ENCODE measurements around the gene FAM83F. TPM values are rescaled to one million over a fixed set of nuclear protein-coding genes. Genes with fewer than 3 reads are reported as not detected.
A peak's percentile ranks its signal among the peaks of the same experiment; 100 is the strongest.

FAM83F gene
- polyA plus RNA-seq, 4 donors = 8.5 to 19.9 (median 14.0) TPM

DNA sequence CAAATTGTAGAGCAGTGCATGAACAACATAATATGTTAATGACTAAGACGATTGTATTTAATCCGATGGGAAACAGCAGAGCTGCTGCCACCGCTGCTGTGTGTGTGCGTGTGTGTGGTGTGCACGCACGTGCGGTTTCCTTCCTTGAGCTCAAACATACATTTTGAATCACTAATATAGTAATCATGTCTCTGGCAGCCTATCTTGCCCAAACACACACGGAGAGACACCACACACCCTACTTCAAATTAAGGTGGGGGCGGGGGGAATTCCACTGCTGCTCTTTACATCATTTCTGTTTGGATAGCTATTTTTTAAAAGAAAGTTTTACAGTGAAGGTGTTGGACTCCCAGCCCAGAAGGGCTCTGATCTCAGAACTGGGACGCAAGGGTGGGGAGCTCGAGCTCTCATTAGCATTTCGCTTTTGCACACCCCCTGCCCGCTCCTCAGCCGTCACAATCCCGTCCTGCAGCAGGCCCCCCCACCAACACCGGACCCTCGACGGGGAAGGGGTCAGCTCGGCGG lies 651 bp upstream of the FAM83F start:
- FAIRE-seq (no peak), DNase-seq (no peak)
- peaks cover 0 to 12% (median 0%) of the 10 kb centered on the region in 3 donors for H3K36me3 ChIP-seq (ENCODE audit: control insufficient read depth in 3 of 3, insufficient read depth in 2 of 3, low read depth in 1 of 3, low read length in 3 of 3)
- 22 to 33% (median 31%) methylated on average over 20 of the region's 20 CpGs for WGBS, 3 donors
- peaks cover 5 to 60% (median 5%) of the 10 kb centered on the region in 3 donors for H3K4me1 ChIP-seq (ENCODE audit: control insufficient read depth in 3 of 3, insufficient read depth in 2 of 3, low read depth in 1 of 3, low read length in 2 of 3)
- H3K27me3 ChIP-seq (ENCODE audit: control insufficient read depth in 3 of 3, insufficient read depth in 3 of 3, low read length in 3 of 3) = peaks cover 0 to 11% (median 2%) of the 10 kb centered on the region in 3 donors
- H3K4me3 ChIP-seq (ENCODE audit: low read depth in 1 of 3, low read length in 3 of 3) = peak overlapping the region; percentile 8 to 84 (median 12)
- no peak overlapping the region for H3K27ac ChIP-seq (ENCODE audit: low read depth in 1 of 3, low read length in 2 of 3)
- H3K9me3 ChIP-seq (ENCODE audit: control insufficient read depth in 2 of 2, insufficient read depth in 1 of 2, low read depth in 1 of 2, low read length in 1 of 2) = no peaks in the 10 kb centered on the region

DNA sequence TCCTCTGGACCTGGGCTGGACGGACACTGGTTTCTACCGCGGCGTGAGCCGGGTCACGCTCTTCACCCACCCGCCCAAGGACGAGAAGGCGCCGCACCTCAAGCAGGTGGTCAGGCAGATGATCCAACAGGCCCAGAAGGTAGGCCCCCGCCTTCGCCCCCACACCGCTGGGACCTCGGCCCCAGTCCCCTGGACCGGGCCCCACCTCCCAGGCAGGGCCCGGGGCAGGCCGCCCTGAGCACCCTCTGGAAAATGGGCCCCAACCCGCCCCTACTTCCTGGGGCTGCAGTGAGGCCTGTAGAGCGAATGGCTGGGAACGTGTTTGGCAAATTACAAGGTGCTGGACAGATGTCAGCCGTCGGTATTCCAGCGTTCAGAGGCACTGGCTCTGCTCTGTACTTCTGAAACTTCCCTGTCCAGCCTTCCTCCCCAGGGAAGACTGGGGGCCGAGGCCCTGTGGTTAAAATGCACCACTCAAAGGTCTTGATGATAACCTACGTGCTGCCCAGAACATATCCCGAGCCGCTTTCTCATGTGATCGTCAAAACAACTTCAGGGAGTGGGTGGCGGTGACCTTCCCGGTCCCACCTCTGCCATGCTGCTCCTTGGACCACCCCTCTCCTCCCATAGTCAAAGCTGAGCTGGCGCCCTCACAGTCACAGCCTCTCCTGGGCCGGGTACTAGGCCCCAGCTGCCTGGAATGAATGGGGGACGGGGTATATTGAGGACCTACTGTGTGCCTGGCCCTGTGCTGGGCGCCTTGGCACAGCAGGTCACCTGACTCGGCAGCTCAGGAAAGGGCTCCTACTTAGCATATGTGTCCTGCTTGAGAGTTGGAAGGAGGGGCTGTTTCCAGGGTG lies 869 bp downstream of the FAM83F start:
- peak; percentile 40 to 73 for DNase-seq
- FAIRE-seq = no peak
- Histone ChIP-seq H3K4me1 (ENCODE audit: control insufficient read depth in 3 of 3, insufficient read depth in 2 of 3, low read depth in 1 of 3, low read length in 2 of 3) (peaks cover 6 to 63% (median 11%) of the 10 kb centered on the region in 3 donors), H3K27ac (ENCODE audit: low read depth in 1 of 3, low read length in 2 of 3) (peak overlapping the region; percentile 64 to 90 (median 68)), H3K36me3 (ENCODE audit: control insufficient read depth in 3 of 3, insufficient read depth in 2 of 3, low read depth in 1 of 3, low read length in 3 of 3) (peaks cover 0 to 20% (median 0%) of the 10 kb centered on the region in 3 donors), H3K9me3 (ENCODE audit: control insufficient read depth in 2 of 2, insufficient read depth in 1 of 2, low read depth in 1 of 2, low read length in 1 of 2) (no peaks in the 10 kb centered on the region), H3K27me3 (ENCODE audit: control insufficient read depth in 3 of 3, insufficient read depth in 3 of 3, low read length in 3 of 3) (peaks cover 0 to 10% (median 2%) of the 10 kb centered on the region in 3 donors), H3K4me3 (ENCODE audit: low read depth in 1 of 3, low read length in 3 of 3) (peak overlapping the region; percentile 65 to 84 (median 69))
- WGBS, 3 donors = 19 to 60% (median 37%) methylated on average over 34 to 35 of the region's 35 CpGs

DNA sequence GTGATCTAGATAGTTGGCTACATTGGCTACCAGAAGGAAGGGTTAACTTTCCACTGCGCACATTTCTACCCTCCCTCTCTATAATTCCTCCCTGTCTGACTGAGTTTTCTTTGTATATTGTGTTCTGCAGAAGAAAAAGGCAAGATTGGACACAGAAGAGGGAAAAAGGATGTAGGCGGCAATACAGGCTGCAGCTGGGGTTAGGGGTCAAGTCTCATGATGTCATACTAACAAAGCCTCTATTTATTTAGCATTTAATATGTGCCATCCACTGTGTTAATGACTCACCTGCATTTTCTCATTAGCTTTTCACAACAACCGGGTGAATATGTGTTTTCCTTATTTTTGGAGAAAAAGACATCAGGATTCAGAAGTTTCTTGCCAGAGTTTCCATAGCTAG lies 2.0 kb downstream of the FAM83F start:
- no peak overlapping the region for H3K27ac ChIP-seq (ENCODE audit: low read depth in 1 of 3, low read length in 2 of 3)
- DNase-seq = peak in 1 of 2 donors; percentile 13
- FAIRE-seq = no peak
- WGBS, 3 donors = 52 to 81% (median 71%) methylated on average over 3 of the region's 3 CpGs
- peaks cover 0 to 25% (median 0%) of the 10 kb centered on the region in 3 donors for H3K36me3 ChIP-seq (ENCODE audit: control insufficient read depth in 3 of 3, insufficient read depth in 2 of 3, low read depth in 1 of 3, low read length in 3 of 3)
- H3K4me1 ChIP-seq (ENCODE audit: control insufficient read depth in 3 of 3, insufficient read depth in 2 of 3, low read depth in 1 of 3, low read length in 2 of 3) = peaks cover 4 to 65% (median 14%) of the 10 kb centered on the region in 3 donors
- peaks cover 0 to 10% (median 2%) of the 10 kb centered on the region in 3 donors for H3K27me3 ChIP-seq (ENCODE audit: control insufficient read depth in 3 of 3, insufficient read depth in 3 of 3, low read length in 3 of 3)
- no peaks in the 10 kb centered on the region for H3K9me3 ChIP-seq (ENCODE audit: control insufficient read depth in 2 of 2, insufficient read depth in 1 of 2, low read depth in 1 of 2, low read length in 1 of 2)
- peak overlapping the region in 1 of 3 donors; percentile 65 for H3K4me3 ChIP-seq (ENCODE audit: low read depth in 1 of 3, low read length in 3 of 3)

DNA sequence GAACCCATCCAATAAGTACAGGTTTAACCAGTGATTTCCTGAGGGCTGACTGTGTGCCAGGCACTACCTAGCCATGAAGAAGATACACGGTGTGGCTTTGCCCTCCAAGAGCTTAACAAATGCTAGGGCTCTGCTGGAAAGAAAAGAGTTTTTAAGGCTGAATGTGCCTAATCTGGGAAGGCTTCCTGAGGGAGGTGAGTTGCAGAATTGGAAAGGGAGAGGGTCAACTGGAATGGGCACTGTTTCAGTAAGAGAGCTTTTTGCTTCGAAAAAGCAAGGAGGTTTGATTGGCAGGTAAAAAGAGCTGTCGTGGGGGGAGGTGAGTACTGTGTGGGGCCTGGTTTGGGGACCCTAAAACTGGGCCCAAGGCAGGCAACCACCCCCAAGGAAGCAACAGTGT lies 2.7 kb downstream of the FAM83F start:
- no peak for DNase-seq
- Histone ChIP-seq H3K4me1 (ENCODE audit: control insufficient read depth in 3 of 3, insufficient read depth in 2 of 3, low read depth in 1 of 3, low read length in 2 of 3) (peaks cover 4 to 68% (median 17%) of the 10 kb centered on the region in 3 donors), H3K4me3 (ENCODE audit: low read depth in 1 of 3, low read length in 3 of 3) (no peak overlapping the region), H3K27me3 (ENCODE audit: control insufficient read depth in 3 of 3, insufficient read depth in 3 of 3, low read length in 3 of 3) (peaks cover 0 to 10% (median 2%) of the 10 kb centered on the region in 3 donors), H3K27ac (ENCODE audit: low read depth in 1 of 3, low read length in 2 of 3) (peak overlapping the region in 1 of 3 donors; percentile 18), H3K9me3 (ENCODE audit: control insufficient read depth in 2 of 2, insufficient read depth in 1 of 2, low read depth in 1 of 2, low read length in 1 of 2) (no peaks in the 10 kb centered on the region), H3K36me3 (ENCODE audit: control insufficient read depth in 3 of 3, insufficient read depth in 2 of 3, low read depth in 1 of 3, low read length in 3 of 3) (peaks cover 0 to 27% (median 0%) of the 10 kb centered on the region in 3 donors)
- WGBS, 3 donors = 80 to 90% (median 85%) methylated on average over 3 of the region's 3 CpGs
- FAIRE-seq = no peak

DNA sequence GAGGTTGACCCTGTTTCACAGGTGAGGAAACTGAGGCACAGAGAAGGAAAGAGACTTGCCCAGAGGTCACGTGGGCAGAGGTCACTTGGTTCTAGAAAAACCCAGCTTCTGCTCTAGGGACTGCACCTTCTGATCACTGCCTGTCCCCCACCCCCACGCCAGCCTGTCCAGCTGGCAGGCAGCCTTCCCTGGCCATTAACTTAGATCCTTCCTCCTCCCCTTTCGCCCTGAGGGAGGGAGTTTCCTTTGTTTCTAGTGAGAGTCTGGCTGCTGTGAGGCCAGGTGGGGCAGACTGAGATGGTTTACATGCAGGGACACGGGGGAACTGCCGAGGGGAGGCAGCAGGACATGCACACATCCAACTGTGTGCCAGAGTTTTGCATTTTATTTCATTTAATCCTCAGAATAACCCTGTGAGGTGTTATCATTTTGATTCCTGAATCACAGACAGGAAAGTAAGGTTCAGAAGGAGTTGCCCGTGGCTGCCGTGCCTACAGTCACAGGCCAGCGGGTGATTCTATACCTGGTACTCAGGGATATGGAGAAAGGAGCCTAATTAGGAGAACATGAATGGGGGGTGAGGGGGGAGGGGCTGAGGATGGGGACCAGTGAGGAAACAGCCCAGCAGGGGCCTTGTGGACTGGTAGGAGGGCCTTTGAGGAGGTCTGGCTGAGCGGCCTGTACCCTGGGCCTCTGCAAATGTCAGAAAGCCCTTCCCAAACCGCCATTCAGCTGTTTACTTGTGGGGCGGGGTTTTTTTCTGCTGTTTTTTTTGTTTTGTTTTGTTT lies 3.4 kb downstream of the FAM83F start:
- FAIRE-seq (no peak), DNase-seq (peak; percentile 62 to 73)
- Histone ChIP-seq H3K4me3 (ENCODE audit: low read depth in 1 of 3, low read length in 3 of 3) (no peak overlapping the region), H3K27me3 (ENCODE audit: control insufficient read depth in 3 of 3, insufficient read depth in 3 of 3, low read length in 3 of 3) (peaks cover 0 to 10% (median 2%) of the 10 kb centered on the region in 3 donors), H3K36me3 (ENCODE audit: control insufficient read depth in 3 of 3, insufficient read depth in 2 of 3, low read depth in 1 of 3, low read length in 3 of 3) (peaks cover 0 to 27% (median 0%) of the 10 kb centered on the region in 3 donors), H3K4me1 (ENCODE audit: control insufficient read depth in 3 of 3, insufficient read depth in 2 of 3, low read depth in 1 of 3, low read length in 2 of 3) (peaks cover 4 to 69% (median 17%) of the 10 kb centered on the region in 3 donors), H3K27ac (ENCODE audit: low read depth in 1 of 3, low read length in 2 of 3) (peak overlapping the region; percentile 18 to 57 (median 22)), H3K9me3 (ENCODE audit: control insufficient read depth in 2 of 2, insufficient read depth in 1 of 2, low read depth in 1 of 2, low read length in 1 of 2) (no peaks in the 10 kb centered on the region)
- 26 to 59% (median 37%) methylated on average over 11 of the region's 11 CpGs for WGBS, 3 donors

DNA sequence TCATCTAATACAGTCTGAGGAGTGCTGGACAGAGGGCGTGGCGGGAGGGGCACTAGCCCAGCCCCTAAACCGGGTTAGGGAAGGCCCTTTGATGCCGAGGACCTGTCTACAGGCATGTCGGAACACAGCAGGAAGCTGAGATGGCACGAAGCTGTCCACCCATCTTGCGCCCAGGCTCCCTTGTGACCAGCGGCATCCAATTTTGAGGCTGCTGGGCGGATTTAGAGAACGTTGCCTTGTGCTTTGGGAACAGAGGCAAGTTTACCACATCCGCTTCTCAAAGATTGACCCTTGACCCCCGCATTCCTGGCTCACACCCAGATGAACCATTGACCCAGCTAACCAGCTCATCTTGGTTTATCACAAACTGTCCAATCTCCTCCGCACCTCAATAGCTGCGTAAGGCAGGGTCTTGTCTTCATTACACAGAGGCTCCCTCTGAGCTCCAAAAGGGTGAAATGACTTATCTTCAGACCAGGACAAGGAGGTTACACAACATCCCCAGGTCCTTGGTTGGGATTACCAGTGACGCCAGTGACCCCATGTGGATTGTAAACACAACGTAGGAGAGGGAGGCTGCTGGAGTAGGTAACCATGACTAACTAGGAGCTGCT lies 4.5 kb downstream of the FAM83F start:
- peak; percentile 85 to 89 for DNase-seq
- Histone ChIP-seq H3K27me3 (ENCODE audit: control insufficient read depth in 3 of 3, insufficient read depth in 3 of 3, low read length in 3 of 3) (peaks cover 0 to 2% (median 0%) of the 10 kb centered on the region in 3 donors), H3K9me3 (ENCODE audit: control insufficient read depth in 2 of 2, insufficient read depth in 1 of 2, low read depth in 1 of 2, low read length in 1 of 2) (no peaks in the 10 kb centered on the region), H3K36me3 (ENCODE audit: control insufficient read depth in 3 of 3, insufficient read depth in 2 of 3, low read depth in 1 of 3, low read length in 3 of 3) (peaks cover 0 to 30% (median 0%) of the 10 kb centered on the region in 3 donors), H3K27ac (ENCODE audit: low read depth in 1 of 3, low read length in 2 of 3) (peak overlapping the region in 2 of 3 donors; percentile 4 to 18), H3K4me3 (ENCODE audit: low read depth in 1 of 3, low read length in 3 of 3) (no peak overlapping the region), H3K4me1 (ENCODE audit: control insufficient read depth in 3 of 3, insufficient read depth in 2 of 3, low read depth in 1 of 3, low read length in 2 of 3) (peaks cover 4 to 70% (median 17%) of the 10 kb centered on the region in 3 donors)
- no peak for FAIRE-seq
- WGBS, 3 donors = 41 to 68% (median 51%) methylated on average over 16 of the region's 16 CpGs

DNA sequence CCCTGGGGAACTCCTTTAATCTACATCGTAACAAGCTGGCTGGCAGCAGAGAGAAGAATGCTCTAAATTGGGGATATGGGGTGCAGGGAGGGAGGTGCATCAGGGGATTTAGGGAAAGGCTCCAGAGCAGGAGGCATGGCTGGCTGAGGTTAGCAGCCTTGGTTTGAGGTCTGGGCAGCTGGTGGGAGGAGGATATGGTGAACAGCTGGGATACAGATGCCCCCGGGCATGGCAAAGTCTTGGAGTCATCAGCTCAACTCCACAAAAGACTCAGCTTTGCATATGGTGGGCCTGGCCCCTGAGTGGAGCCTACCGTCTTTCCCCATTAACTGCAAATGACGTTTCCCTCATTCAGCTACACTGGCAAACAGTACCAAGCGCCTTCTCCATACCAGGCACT lies 5.4 kb downstream of the FAM83F start:
- H3K9me3 ChIP-seq (ENCODE audit: control insufficient read depth in 2 of 2, insufficient read depth in 1 of 2, low read depth in 1 of 2, low read length in 1 of 2) = no peaks in the 10 kb centered on the region
- no peak overlapping the region for H3K4me3 ChIP-seq (ENCODE audit: low read depth in 1 of 3, low read length in 3 of 3)
- DNase-seq (no peak), FAIRE-seq (no peak)
- H3K36me3 ChIP-seq (ENCODE audit: control insufficient read depth in 3 of 3, insufficient read depth in 2 of 3, low read depth in 1 of 3, low read length in 3 of 3) = peaks cover 0 to 36% (median 0%) of the 10 kb centered on the region in 3 donors
- H3K4me1 ChIP-seq (ENCODE audit: control insufficient read depth in 3 of 3, insufficient read depth in 2 of 3, low read depth in 1 of 3, low read length in 2 of 3) = peaks cover 2 to 68% (median 17%) of the 10 kb centered on the region in 3 donors
- WGBS, 3 donors = 90 to 97% (median 93%) methylated on average over 5 of the region's 5 CpGs
- no peaks in the 10 kb centered on the region for H3K27me3 ChIP-seq (ENCODE audit: control insufficient read depth in 3 of 3, insufficient read depth in 3 of 3, low read length in 3 of 3)
- no peak overlapping the region for H3K27ac ChIP-seq (ENCODE audit: low read depth in 1 of 3, low read length in 2 of 3)

Data from small intestine (tissue), 7 donors.